ENCODE measurements around the gene SLC24A4. TPM values are rescaled to one million over a fixed set of nuclear protein-coding genes. Genes with fewer than 3 reads are reported as not detected.

SLC24A4 gene
- total RNA-seq, 1 donor from 2014 or later, result not detected

DNA sequence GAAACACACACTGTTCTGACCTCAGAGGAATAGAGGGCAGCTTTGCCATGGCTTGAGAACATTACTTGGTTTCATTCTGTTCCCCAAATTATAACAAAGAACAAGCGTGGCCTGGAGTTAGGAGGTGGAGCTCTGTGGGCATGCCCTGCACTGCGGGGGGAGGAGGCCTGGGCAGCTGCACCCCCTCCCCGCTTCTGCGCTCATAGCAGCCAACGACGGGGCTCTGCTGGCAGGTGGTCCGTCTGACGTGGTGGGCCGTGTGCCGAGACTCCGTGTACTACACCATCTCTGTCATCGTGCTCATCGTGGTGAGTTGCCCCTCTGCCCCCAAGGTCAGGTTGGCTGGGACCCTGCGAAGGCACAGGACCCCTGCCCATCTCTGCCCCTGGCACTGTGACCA lies 120.2 kb downstream of the SLC24A4 start:
- H3K9me3 Mint-ChIP-seq, result no peaks in the 10 kb centered on the region
- H3K4me1 Mint-ChIP-seq, result no peaks in the 10 kb centered on the region
- DNase-seq (ENCODE audit: low spot score in 2 of 2, unreplicated experiment in 2 of 2), result no peak
- TF ChIP-seq CTCF (IDR thresholded peaks at IDR 0.05; ENCODE audit: unreplicated experiment), result no peak
- no peaks in the 10 kb centered on the region for H3K27me3 Mint-ChIP-seq (ENCODE audit: low read depth)
- H3K27ac Mint-ChIP-seq, result no peak overlapping the region
- no peaks in the 10 kb centered on the region for H3K36me3 Mint-ChIP-seq
- H3K4me3 Mint-ChIP-seq, result no peak overlapping the region

DNA sequence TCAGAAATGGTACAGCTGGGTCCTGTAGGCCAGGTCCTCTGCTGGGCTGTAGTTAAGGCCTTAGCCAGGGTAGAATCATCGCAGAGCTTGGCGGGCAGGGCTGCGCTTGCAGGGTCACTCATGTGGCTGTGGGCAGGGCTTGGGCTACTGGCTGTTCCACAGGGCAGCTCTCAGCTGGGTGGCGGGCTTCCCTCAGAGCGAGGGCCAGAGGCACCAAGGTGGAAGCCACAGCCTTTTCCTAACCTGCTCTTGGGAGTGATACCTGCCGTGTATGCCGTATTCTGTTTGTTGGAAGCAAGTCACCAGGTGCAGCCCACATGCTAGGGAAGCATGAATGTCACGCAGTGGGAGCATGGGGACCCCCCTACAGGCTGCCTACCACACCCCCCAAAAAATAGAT lies 120.8 kb downstream of the SLC24A4 start:
- Mint-ChIP-seq H3K27me3 (ENCODE audit: low read depth) (no peaks in the 10 kb centered on the region), H3K9me3 (no peaks in the 10 kb centered on the region), H3K36me3 (no peaks in the 10 kb centered on the region), H3K4me3 (no peak overlapping the region), H3K27ac (no peak overlapping the region), H3K4me1 (no peaks in the 10 kb centered on the region)
- no peak for DNase-seq (ENCODE audit: low spot score in 2 of 2, unreplicated experiment in 2 of 2)
- no peak for TF ChIP-seq CTCF (IDR thresholded peaks at IDR 0.05; ENCODE audit: unreplicated experiment)

DNA sequence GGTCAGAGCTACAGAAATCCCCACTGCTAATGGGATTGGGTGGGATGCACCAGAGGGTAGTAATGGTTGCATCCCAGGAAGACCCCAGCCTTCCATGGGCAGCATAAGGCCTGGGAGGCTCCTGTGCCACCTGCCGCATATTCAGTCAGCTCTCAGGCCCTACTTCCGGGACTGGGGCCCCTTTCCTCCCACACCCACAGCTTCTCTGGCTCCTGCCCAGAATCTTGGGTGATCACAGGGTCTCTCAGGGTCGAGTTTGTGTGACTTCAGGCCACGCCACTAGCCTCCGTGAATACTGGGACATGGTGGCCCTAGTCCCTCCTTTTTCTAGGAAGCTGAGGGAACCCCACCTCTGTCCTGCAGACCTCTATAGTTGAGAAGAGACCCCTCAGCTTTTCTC lies 123.8 kb downstream of the SLC24A4 start:
- Mint-ChIP-seq H3K4me1 (peaks cover 11% of the 10 kb centered on the region), H3K27me3 (ENCODE audit: low read depth) (no peaks in the 10 kb centered on the region), H3K4me3 (no peak overlapping the region), H3K36me3 (no peaks in the 10 kb centered on the region), H3K9me3 (no peaks in the 10 kb centered on the region), H3K27ac (no peak overlapping the region)
- no peak for DNase-seq (ENCODE audit: low spot score in 2 of 2, unreplicated experiment in 2 of 2)
- TF ChIP-seq CTCF (IDR thresholded peaks at IDR 0.05; ENCODE audit: unreplicated experiment), result no peak

DNA sequence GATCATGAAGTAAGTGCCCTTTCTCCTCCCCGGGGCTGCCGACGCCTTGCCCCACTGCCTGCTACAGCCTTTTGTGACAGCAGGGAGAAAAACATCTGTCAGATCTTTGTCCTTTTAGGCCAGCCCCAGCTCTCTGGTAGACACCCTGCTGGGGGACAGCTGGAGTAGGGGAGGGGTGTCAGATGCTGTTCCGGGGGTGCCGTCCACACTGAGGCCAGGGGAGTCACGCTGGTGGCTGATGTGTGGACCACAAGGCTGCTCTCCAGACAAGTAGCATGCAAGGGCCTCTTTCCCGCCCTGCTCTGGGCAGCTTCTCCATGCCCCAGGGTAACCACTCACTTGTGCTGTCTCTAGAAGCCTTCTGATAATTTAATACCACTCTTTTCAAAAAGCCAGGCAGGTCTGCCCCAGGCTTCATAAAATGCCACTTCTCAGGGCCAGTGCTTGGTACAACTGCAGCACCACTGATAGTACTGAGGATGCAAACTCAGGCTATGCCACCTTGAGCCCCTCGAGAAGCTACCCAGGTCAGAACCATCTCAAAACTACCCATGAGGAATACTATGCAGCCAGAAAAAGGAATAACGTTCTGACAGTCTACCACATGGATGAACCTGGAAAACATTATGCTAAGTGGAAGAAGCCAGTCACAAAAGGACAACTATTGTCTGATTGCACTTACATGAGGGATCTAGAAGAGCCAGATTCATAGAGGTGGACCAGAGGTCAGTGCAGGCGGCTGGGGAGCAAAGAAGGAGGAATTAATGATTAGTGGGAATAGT lies 124.6 kb downstream of the SLC24A4 start:
- H3K27me3 Mint-ChIP-seq (ENCODE audit: low read depth), result no peaks in the 10 kb centered on the region
- TF ChIP-seq CTCF (IDR thresholded peaks at IDR 0.05; ENCODE audit: unreplicated experiment), result no peak
- no peaks in the 10 kb centered on the region for H3K36me3 Mint-ChIP-seq
- DNase-seq (ENCODE audit: low spot score in 2 of 2, unreplicated experiment in 2 of 2), result no peak
- no peaks in the 10 kb centered on the region for H3K9me3 Mint-ChIP-seq
- no peak overlapping the region for H3K4me3 Mint-ChIP-seq
- H3K27ac Mint-ChIP-seq, result no peak overlapping the region
- H3K4me1 Mint-ChIP-seq, result peaks cover 13% of the 10 kb centered on the region

- Mint-ChIP-seq H3K27me3 (ENCODE audit: low read depth) (no peaks in the 10 kb centered on the region), H3K36me3 (no peaks in the 10 kb centered on the region), H3K4me3 (no peak overlapping the region), H3K4me1 (peaks cover 13% of the 10 kb centered on the region), H3K9me3 (no peaks in the 10 kb centered on the region), H3K27ac (no peak overlapping the region)
- DNase-seq (ENCODE audit: low spot score in 2 of 2, unreplicated experiment in 2 of 2), result no peak
- no peak for TF ChIP-seq CTCF (IDR thresholded peaks at IDR 0.05; ENCODE audit: unreplicated experiment)
These were observed 125.8 kb downstream of the SLC24A4 start for GRCh38 chr14:92448786-92449185.
